ENCODE measurements around the gene SPTBN5.

The SPTBN5 gene

GRCh38 chr15:41900526-41901380 is 6.9 kb upstream of the SPTBN5 start:
- no peak for DNase-seq

DNA sequence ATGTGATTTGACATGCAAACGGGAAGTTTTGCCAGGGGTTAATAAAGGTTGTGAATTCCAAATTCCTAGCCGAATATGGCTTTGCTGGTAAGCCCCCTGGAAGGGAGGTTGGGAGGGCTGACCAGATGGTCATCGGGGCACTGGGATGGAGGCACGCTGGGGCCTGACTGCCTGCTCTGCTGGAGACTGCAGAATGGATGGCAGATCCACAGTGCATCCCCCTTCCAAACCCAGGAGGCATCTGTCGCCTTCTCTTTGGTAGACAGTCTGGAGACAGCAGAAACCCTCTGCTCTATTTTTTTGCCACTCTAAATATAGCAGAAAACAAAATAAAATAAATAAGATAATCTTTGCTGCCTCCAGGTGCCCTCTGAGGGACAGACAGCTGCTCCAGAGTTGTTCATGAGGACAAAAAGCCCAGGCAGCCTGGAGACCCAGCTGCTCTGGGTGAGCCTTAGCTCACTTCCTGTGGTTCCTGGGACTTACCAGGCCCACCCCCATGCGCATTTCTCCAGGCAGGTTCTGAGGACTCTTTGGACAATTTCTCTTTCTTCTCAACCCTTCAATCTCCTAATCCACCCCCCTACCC is 6.1 kb upstream of the SPTBN5 start:
- no peak for DNase-seq

- DNase-seq: no peak
Observed at GRCh38 chr15:41897363-41897799, 3.5 kb upstream of the SPTBN5 start.

- DNase-seq: no peak
Observed at GRCh38 chr15:41896566-41896965, 2.7 kb upstream of the SPTBN5 start.

GRCh38 chr15:41895957-41896356 is 2.1 kb upstream of the SPTBN5 start:
- no peak for DNase-seq

GRCh38 chr15:41895491-41895890 is 1.6 kb upstream of the SPTBN5 start:
- DNase-seq: no peak

DNA sequence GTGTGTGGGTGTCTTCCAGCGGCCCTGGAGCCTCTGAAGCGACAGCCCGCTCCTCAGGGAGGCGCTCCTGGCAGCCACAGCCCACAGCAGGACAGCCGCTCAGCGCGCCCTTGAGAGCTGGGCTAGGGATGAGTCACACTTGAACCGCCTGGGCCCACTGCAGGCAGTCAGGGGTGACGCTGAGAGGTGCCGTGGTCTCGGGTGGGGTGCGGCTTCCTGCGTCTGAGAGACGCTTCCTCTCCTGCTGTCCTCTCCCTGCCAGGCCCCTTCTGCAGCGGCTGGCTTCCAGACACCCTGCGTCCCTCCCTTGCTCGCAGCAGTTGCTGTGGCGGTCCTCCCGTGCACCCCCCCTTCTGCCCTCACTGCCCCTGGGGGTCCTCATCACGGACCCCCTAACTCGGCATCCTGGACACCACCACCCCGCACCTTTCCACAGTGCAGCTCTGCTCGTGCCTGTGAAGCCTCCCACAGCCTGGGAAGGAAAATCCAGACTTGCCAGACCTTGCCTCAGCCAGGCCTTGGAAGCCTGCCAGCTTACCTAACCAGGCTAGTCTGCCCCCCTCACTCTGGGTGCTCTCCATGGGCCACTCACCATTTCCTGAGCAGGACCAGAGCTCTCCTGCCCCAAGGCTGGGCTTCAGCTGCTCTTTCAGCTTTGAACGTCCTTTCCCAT is 1.1 kb upstream of the SPTBN5 start:
- no peak for DNase-seq

DNA sequence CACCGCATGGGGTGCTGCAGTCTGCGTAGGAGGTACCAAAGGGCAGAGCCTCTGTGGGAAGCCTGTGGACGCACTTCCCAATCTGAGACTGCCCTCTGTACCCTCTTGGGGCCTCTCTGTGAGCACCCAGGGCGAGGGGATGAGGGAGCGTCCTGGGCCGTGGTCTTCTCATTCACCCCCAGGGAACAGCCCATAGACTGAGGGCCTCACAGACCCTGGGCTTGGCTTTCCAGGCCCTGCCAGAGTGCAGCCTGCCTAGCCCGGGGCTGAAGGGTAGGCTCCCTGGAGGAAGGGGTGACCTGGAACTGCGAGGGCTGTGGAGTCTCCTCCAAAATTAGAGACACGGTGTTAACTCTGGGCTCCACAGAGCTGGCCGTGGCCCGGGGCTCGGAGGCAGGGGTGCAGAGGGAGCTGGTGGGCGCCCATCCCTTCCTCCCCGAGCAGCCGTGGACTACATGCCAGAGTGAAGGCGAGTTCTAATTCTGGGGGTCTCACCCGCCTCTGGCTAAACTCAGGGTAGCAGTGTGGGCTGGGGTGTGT is 468 bp upstream of the SPTBN5 start:
- DNase-seq: no peak

GRCh38 chr15:41892621-41893421 is 1.0 kb downstream of the SPTBN5 start:
- no peak for DNase-seq

DNA sequence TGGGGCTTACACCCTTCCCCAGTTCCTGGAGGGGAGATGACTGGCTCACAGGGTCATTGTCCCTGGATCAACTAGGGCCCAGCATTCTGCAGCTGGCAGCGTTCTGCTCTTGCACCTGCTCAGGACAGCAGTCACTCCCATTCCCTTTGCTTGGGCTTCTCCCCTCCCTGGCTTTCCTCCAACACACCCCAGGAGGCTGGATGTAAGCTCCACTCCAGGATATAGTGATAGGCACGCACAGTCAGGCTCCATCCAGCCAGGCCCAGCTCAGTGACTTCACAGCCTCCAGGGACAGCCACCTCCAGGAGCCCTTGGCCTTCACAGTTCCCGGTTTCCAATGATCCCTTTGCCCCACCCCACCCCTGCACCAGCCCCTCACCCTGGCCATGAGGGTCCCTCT is 1.9 kb downstream of the SPTBN5 start:
- peak; percentile 36 for DNase-seq

GRCh38 chr15:41891226-41891625 is 2.6 kb downstream of the SPTBN5 start:
- no peak for DNase-seq

DNA sequence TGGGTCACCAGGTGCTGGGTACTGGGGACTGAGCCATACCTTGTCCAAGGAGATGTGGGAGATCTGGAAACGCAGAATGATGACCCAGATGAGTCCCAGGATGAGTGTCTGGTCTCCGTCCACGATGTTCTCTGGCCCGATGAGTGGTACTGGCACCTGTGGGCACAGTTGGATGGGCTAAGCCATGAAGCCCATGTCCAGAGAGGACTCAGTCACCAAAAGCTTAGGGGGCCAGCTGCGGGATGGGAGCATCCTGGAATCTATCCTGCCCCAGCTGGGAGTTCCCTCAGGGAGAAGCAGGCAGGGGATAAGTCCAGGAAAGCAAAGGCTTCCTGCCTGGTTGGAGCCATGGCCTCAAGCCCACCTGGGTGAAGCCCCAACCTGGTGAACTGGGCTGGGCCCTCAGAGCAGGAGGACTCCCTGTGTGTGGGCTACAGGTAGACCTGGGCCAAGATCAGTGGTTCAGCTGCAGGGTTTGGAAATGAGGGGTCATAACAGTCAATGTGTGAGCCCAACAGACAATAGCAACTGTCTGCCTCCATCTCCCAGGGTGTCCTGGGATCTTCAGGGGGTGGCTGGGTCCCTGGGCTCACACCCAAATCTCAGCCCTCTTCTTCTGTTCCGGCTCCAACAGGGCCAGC is 3.7 kb downstream of the SPTBN5 start:
- DNase-seq: no peak

- DNase-seq: no peak
Observed at GRCh38 chr15:41888662-41889253, 5.1 kb downstream of the SPTBN5 start.

DNA sequence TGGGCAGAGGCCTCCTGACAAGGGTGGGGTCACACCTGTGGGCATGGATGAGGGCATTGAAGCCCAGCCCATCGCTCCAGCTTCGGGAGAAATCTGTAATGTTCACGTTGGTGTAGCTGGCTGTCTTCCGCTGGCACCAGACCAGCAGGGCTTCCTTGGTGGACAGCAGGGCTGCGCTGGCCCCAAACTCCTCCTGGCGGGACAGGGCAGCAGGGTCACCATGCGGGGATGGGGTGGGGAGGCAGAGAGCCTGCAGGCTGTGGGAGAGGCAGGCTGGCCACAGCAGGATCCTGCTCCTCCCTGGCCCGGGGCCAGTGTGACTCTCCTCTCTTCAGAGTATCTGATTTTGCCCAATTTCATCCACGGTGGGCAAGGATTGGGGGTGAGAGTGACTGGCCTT is 6.0 kb downstream of the SPTBN5 start:
- no peak for DNase-seq

GRCh38 chr15:41887161-41887560 is 6.7 kb downstream of the SPTBN5 start:
- DNase-seq: no peak

- no peak for DNase-seq
Observed at GRCh38 chr15:41886741-41887140, 7.1 kb downstream of the SPTBN5 start.

DNA sequence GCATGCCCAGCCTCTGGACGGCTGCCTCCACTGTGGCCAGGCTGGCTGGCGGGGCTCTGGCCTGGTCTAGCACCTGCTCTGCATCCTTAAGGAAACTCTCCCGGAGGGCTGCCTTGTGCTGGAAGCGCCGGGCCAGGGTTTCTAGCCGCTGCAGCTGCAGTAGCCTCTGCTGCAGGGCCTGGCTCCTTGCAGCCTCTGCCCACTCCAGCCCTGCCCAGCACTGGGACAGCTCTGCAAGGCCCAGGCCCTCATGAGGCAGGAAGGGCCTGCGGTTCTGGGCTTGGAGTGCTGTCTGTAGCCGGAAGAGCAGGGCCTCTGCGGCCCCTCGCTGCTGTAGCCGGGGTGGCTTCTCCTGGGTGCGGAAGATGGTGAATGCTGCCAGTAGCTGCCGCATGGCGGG is 8.0 kb downstream of the SPTBN5 start:
- no peak for DNase-seq

GRCh38 chr15:41885321-41885720 is 8.5 kb downstream of the SPTBN5 start:
- no peak for DNase-seq

DNA sequence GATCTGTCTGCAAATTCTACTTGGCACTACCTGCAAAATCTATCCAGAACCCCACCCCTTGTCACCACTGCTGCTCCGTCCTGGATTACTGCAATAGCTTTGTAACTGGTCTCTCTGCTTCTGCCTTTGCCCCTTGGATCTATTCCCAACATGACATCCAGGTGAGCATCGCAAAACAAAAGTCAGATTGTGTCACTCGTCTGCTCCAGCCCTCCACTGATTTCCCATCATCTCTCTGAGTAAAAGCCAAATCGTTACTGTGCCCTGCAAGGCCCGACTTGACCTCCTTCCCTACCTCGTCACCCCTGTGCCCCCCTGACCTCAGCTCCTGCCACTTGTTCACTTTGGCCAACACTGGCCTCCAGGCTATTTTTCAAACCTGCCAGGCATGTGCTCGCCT is 9.4 kb downstream of the SPTBN5 start:
- DNase-seq: no peak

DNA sequence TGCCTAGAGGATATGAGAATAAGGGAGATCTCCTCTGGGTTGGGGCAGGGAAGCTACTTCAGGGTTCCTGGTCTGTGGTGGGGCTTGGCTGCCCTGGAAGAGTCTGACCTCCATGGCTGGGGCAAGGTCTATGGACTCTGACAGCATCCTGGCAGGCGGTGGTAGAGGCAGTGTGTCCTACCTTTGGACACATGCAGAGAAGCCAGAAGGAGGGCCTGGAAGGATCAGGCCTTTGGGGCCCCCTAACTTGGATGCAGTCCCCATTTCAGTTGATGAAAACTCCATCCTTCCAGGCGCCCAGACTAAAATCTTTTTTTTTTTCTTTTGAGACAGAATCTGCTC is 10.4 kb downstream of the SPTBN5 start:
- DNase-seq: no peak

DNA sequence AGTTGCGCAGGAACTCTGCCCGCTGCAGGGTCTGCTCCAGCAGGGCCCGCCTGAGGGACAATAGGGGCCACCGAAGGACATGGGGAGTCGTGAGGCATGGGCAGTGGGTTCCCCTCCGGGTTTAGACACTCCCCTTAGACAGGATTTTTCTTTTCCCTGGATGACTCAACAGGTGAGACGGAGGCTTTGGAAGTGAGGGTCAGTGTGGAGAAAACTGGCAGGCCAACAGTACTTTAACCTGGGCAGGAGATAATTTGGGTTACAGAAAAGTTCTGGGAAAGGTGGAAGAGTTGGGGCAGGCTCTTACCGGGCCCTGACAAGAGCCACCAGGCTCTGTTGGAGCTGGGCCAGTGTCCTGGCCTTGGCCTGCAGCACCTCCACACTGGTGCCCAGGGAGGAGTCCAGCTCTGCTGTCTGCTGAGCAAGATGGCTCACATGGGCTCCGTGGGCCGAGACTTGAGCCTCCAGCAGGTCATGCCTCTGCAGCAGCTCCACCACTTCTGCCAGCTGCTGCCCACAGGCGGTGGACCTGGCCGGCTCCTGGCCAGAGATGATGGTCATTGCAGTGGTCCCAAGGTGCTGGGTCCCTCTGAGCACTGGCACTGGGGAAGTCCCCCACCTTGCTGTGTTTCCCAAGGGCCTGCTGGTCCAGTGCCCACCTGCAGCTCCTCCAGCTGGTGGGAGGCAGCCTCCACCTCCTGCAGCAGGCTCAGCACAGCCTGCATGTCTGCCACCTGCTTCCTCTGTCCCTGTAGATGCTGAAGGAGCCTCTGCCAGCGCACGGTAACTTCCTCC is 11.0 kb downstream of the SPTBN5 start:
- DNase-seq: no peak

Measured in NCI-H1417 treated with DMSO at 0.1 percent for 48 hours (cell line).